HG03439 (cell line): ENCODE data around the gene COL15A1.
"Not testable (repeated sequence)": the region's sequence is repeated elsewhere in the genome, so short reads cannot be mapped to it uniquely, and the experiment has no call there.

Source experiments
- ATAC-seq: cut with Tn5 transposase; IDR thresholded peaks from one replicate; pipeline ENCODE4 v1.9.1; 2021; ENCODE audit warnings: mild to moderate bottlenecking, moderate library complexity; ENCODE audit not compliant: unreplicated experiment

Gene COL15A1

DNA sequence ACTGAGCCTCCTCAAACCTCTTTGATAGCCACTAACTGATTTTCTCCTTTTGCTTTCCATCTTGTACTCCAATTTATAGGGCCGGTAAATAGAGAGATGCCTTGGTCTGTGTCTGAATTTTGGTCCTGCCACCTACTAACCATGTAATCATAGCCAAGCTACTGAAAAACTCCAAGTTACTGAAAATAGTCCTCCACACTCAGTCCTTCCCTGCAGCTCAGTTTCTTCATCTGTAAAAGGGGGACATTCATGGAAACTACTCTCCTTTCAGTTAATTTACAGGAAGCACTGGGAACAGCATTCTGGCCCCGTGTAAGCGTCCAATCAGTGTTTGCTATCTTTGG lies 131.2 kb downstream of the COL15A1 start:
- no peak for ATAC-seq

DNA sequence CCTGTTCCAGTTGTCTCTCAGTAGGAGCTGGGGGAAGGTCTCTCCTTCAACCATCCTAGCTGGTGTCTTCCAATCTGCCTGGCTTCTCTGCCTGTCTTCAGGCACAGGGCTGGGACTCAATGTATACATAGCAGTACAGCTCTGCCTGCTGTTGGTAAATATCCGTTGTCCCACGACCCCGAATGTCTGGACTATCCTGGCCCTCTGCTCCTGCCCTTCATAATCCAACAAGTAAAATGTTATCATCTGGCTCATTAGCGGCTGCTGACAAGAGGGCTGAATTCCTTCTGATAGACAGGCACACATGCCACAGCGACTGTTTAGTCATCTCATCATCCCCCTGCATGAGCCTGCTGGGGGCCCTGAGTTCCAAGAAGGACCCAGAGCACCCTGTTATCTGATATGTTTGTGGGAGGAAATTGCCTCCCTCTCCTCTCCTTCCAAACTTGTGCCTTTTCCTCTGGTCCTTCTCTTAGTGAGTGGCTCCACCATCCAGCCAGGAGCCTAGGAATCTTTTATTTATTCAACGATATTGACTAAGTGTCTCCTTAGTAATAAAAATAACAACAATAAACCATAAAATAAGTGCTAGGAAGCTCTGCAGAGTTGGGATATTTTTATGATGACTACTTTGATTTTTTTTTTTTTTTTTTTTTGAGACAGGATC lies 131.7 kb downstream of the COL15A1 start:
- ATAC-seq = no peak

DNA sequence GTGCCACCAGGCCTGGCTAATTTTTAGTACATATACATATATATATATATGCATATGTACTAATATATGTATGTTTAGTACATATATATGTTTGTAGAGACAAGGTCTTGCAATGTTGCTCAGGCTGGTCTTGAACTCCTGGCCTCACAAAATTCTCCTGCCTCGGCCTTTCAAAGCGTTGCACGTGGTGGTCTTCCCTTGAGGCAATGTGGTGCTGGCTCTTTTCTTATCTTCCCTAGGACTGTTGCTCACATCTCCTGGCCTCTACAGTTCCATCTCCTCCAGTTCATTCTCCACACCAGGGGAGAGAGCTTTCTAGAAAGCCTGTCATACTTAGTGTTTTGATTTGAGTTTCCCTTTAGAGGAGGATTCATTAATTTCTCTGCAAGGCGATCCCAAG lies 132.3 kb downstream of the COL15A1 start:
- no peak for ATAC-seq

DNA sequence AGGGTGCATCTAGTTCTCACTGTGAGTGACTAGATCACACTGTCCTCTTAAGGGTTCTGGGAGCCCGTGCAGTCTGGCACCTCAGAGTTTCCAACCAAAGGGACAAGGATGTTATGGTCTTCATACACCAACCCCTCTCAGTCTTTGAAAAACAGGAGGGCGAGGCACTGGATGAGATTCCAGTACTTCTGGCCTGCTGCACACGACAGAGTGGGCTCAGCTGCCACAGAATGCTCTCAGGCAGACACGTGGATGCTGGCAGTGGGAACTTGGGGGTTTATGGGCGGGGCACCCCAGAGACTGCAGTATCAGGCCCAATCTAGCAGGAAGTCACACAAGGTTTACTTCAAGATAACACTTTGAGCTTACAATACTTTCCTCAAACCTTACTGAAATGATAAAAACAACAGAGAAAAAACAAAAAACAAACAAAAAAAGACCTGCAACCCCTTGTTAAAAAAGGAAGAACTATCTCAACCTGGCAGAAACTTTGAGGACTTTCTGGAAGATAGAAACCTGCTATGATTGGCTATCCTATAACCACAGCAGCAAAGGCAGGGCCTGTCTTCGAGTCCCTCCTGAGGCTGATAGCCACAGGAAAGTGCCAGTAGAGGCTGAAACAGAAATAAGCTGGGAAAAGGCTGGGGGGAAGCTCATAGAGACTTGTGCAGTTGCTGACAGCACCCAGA lies 132.9 kb downstream of the COL15A1 start:
- ATAC-seq = no peak

DNA sequence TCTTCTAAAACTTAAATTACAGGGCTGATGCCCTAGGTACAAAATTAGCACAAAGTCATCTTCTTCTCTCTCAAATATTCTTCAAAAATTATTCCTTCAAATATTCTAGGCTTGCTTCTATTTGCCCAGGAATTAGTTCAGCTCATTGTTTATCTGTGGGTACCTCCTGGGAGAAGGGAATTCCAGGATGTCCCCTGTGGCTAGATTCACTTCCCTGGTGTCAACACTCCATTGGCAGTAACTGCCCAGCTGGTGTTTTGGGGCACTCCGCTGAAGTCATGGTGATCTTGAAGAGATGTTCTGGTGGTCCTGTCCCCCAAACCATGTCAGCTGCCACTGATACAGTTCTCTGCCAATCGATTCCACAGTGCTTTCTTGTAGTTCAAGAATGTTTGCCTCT lies 135.0 kb downstream of the COL15A1 start:
- no peak for ATAC-seq

DNA sequence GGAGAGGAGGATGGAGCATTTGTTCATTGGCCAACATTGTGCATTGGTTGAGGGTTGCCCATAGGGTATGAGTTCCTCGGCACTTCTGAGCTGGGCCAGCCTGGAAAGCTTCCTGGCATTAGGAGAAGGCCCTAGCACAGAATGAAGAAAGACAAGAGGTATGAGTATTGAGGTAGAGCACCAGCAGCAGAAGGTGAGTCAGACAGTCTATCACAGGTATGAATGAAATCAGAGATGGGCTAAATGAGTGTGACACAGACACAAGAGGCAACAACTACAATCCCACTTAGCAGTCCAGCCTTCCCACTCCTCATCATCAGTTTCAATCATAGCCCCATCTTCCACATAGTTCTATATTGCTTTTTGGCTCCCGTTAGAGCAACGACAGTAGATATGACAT lies 135.8 kb downstream of the COL15A1 start:
- ATAC-seq = no peak

DNA sequence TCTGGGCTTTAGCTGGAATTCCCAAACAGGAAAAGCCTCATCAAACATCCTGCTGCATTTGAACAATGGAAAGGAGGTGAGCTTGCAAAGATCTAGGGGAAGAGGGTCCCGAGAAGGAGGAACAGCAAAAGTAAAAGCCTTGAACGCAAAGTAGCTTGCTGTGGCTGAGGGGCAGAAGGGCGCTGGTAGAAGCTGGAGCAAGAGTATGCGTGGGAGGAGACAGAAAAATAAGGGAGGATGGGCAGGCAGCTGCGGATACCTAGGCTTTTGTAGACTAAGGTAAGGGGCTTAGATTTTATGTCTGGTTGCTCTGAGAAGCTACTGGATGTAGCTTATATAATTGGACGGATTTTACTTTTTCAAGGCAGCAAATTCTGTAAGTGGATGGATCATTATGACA lies 139.3 kb downstream of the COL15A1 start:
- ATAC-seq = no peak

DNA sequence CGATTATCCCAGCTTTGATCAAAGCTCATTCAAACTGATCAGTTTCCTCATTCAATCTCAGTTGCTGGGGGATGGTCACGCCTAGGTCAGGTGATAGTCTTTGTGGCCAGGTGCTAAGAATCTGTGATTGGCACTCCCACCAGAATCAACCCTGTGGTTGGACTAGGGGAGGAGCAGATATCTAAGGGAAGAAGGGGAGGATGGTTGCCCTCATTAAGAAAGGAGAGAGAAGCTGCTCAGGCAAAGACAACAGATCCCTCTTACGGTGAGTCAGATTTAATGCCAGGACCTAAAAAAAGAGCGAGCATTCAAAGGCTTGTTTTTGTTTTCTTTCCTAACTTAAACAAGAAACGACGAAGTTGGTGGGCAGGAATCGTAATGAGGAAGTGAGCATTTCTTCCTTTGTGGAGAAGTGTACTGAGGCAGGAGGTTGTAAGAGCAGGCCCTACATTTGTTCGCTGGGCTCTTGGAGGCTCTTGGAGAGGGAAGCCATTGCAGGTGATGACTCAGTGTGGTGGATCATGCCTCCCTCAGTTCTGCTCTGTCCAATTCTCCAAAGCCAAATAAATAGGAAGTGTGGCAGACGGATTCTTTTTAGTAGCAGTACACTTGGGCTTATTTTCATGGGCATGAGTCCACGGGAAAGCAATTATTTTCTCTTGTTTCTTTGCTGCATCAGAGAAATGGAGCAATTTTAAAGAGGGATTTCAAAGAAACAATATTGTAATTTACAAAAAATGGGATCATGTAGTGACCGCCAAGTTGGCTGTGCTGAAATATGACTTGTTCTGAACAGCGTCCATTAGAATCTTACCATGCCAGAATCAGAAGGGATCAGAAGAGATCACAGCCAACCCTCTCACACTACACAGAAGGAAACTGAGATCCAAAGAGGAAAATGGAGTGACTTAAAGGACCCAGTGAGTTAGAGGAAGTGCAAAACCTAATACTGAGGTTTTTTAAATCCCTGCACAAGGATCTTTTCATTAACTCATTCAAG lies 142.5 kb downstream of the COL15A1 start:
- ATAC-seq = no peak

DNA sequence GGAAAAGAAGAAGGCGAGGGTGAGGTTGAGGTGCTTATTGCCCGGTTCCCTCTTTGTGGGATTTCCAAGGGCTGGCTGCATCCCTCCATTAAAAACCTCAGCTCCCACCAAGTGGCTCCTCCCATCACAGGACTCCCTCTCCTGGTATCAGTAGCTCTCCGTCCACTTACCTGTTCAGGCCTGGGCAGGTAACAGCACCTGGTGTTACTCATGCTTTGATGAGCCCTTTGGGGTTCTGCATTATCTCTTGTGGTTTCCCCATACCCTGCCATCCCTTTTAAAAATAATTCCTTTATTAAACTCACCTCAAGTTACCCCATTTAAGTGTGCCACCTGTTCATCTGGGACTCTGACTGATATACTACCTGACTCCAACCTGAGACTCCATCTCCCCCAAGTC lies 143.8 kb downstream of the COL15A1 start:
- ATAC-seq = no peak

DNA sequence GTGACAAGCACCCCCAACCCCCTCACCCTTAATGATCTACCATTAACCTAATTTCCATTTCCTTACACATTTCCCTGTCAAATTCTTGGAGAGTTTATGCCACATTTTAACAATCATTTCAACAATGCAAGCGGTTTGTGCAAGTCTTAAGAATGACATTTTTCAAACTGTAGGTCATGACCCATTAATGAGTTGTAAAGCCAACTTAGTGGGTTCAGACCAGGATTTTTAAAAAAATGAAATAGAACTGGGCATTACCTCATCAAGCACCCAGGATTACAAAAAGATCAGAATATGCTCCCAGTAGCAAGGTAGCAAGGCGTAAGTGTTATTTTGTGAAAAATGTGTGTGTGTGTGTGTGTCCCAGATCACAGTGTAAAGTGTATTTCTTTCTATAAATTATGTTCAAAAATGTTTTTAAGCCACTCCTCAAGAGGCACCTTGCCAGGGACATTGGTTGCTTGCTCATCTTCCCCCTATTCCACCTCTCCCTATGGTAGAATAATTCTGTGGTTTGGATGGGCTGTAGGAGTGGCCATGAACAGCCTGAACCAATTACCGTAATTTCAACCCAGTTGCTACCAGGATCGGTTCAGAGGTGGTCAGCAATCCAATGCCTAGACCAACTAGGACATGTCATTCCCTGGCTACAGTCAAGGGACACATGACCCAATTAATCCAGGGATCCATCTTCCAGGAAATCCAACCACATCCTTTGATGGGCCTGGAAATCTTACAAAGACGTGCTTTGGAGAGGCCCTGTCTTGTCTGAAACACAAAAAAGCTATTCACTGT lies 146.8 kb downstream of the COL15A1 start:
- no peak for ATAC-seq

DNA sequence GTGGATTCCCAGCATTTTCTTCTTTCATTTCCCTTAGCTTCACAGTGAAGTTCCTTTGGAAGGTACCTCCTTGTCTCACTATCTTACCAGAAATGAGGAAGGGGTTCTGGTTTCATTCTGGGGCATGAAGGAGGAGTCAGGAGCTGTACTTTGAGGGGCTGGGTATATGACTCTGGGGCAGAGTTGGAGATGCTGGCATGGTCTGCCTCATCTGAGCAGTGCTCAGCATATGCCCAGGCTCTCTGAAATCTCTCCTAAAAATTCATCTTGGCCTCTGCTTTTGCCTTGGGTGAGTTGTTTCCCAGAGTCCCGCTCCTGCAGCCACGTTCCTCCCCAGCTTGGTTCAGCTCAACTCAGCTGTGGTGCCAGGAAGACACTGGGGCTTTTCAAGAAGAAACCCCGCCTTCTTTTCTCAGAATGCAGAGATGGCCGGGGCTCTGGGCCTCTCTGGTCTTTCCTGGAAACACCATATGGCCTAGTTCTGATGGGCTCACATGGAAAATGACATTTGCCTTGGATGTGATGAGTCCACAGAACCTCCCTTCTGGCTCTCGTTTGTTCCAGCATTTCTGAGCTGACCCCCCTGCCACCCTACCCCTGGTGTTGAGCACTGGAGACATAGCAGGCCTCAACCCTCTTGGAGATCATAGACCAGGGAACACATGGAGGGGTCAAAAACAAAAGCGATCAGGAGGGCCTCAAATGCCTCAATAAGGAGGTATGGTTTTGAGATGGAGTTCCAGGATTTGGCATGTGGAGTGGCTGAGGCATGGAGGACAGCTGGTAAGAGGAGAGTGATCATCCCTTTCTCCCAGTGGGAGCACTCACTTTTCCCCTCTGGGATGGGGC lies 149.2 kb downstream of the COL15A1 start:
- no peak for ATAC-seq

DNA sequence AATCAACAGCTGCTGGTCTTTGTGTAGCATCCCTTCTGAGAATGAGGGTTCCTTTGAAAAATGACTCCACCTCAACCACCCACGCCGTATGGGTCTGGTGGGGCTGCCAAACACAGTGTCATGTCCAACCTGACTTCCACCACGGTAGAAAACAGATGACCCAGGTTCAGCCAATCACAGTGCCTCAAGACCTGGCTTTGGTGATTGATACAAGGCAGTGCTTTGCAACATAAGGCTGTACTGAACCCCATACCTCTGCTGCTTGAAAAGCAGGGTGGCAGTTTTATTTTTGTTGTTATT lies 149.7 kb downstream of the COL15A1 start:
- ATAC-seq = no peak

DNA sequence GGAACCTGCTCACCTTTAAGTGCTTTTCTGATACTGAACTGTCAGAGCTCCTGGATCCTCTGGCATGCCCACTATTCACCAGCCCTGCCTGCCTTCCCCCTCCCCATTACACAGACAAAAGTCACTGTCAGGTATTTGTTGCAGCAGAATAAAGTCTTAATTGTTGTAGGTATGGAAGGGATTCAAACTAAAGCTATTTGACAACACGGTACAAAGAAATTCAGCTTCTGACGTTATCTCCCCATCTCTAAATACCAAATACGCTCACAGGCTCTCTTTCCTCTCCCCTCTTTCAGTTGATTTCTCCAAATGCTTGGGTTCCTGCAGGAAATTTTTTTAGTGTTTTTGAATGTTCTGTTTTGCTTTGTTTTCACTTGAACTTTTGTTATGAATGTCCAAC lies 151.9 kb downstream of the COL15A1 start:
- no peak for ATAC-seq

DNA sequence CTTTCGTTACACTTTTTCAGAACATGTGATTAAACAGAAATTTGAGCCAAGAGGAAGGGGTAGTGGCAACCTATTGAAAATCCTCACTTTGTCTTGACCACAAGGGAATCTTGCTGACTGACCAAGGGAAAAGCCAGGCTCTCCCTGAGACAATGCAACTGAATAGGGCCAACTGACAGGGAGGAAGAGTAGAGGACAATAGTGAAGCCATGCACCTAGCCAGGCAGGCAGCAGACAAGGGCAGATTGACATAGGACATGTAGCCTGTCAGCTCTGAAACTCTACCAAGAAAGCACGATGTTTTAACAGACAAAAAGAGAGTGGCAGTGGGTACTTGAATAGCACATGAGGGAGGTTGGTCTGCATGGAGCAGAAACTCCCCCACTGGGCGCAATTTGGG lies 152.7 kb downstream of the COL15A1 start:
- no peak for ATAC-seq

DNA sequence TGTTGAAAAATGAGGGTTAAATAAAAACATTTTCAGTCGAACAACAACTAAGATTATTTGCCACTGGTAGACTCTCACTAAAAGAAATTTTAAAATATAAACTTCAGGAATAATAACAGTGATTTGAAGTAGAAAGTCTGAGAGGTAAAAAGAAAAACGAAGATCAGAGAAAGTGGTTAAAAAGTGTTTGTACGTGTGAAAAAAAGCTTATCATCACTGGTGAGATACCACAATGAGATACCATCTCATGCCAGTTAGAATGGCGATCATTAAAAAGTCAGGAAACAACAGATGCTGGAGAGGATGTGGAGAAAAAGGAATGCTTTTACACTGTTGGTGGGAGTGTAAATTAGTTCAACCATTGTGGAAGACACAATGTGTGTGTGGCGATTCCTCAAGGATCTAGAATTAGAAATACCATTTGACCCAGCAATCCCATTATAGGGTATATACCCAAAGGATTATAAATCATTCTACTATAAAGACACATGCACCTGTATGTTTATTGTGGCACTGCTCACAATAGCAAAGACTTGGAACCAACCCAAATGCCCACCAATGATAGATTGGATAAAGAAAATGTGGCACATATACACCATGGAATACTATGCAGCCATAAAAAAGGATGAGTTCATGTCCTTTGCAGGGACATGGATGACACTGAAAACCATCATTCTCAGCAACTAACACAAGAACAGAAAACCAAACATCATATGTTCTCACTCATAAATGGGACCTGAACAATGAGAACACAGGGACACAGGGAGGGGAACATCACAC lies 156.3 kb downstream of the COL15A1 start:
- ATAC-seq = not testable (repeated sequence)

DNA sequence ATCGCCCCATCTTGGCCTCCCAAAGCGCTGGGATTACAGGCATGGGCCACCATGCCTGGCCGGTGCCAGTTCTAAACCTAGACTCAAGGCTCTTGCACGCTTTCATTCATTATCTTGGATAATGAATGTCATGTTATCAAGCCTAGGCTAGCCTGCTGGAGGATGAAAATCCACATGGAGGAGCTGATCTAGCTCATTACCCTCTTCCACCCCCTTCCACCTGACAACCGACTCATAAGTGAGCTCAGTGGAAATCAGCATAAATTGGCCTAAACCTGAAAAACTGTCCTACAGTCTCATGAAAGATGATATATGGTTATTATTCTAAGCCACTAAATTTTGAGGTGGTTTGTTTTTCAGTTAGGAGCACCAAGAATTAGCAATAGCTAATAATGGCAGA lies 157.6 kb downstream of the COL15A1 start:
- ATAC-seq = no peak

DNA sequence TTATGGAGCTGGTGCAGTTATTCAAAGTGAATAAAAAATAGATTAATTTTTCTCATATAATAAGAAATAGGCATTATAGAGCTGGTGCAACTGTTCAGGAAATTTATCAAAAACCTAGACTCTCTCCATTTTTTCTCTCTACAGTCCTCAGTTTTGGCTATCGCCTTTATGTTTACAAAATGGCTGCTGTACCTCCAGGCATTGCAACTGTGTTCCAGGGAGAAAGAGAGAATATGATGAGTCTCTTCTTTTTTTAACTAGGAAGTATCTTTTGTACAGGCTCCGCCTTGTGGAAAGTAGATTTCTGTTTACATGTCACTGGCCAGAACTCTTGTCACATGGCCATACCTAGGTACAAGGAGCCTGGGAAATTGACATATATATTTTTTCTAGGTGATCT lies 158.1 kb downstream of the COL15A1 start:
- ATAC-seq = no peak

DNA sequence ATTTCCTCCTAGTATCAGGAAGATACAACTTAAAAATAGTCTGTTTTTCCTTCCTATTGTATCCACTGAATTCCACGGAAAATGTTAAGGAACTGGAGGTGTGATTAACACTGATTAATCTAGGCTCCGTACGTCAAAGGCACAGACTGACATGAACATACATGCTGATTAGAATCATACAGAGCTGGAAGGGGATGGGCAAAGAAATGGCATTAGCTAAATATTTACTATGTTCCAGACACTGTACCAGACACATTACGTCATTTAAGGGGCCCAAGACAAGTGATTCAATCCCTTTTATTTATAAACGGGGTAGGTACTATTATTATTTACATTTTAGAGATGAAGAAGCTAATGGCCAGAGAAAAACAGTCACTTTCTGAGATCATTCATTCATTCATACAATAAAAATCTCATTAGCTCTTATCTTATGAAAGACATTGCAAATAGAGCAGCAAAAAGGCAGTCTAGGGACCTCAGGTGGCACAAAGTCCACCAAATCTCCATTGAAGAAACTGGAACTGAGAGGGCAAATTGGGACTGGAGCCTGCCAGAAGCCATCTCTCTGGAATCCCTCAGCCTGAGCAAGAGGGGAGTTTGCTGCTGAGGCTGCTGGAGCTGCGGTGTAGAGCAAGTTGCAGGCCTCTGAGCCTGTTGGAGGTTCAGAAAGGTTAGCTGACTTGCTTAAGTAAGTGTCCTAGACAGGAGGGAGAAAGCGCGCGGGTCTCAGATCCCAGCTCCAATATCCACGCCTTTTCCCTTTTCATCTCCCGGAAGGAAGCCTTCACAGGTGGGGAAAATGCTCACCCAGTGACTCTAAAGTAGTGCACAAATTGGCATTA lies 159.6 kb downstream of the COL15A1 start:
- no peak for ATAC-seq
